Panc1 (cell line): ENCODE measurements around the gene LRP1B. TPM values are rescaled to one million over a fixed set of nuclear protein-coding genes. Genes with fewer than 3 reads are reported as not detected.

Experiments used
- ATAC-seq: fragments of 200-7000 bp; cut with Tn5 transposase; 2 replicates; pipeline ENCODE4 v1.9.1; 2020; ENCODE audit warnings: mild to moderate bottlenecking, moderate library complexity
- BruUV-seq: library from RNA; stranded (reverse); fragments of 400-500 nt; replicated peaks from 2 replicates; lab custom pipeline; 2021; lab: Mats Ljungman, UMichigan
- CTCF ChIA-PET: fragments of 300-600 bp; sonication (Branson Sonifier 250); formaldehyde crosslinking; loops from one replicate; lab custom pipeline; 2022; ENCODE audit warnings: antibody characterized with exemption; lab: Charles Lee
- POLR2A ChIA-PET: fragments of 300-600 bp; sonication (Branson Sonifier 250); formaldehyde crosslinking; loops from one replicate; lab custom pipeline; 2022; ENCODE audit warnings: antibody characterized with exemption; lab: Charles Lee
- DNase-seq: peaks from one replicate; pipeline ENCODE4 v3.0.0-alpha.2; 2010; ENCODE audit warnings: low read depth, low spot score
- H3K27ac ChIP-seq: 2 replicates; pipeline ENCODE4 v1.5.1; 2011; ENCODE audit warnings: mild to moderate bottlenecking, low read length, inconsistent platforms
- H3K27me3 ChIP-seq: fragments of 200-500 bp; sonication (Bioruptor generic); 2 replicates; pipeline ENCODE4 v1.6.0; 2014; ENCODE audit warnings: low read length, inconsistent platforms; ENCODE audit not compliant: control insufficient read depth, insufficient read depth
- H3K36me3 ChIP-seq: fragments of 200-500 bp; sonication (Bioruptor generic); 2 replicates; pipeline ENCODE4 v1.5.1; 2014; ENCODE audit warnings: inconsistent platforms, mild to moderate bottlenecking, low read length, moderate library complexity; ENCODE audit not compliant: control insufficient read depth, insufficient read depth
- H3K4me1 ChIP-seq: 2 replicates; pipeline ENCODE4 v1.5.1; 2011; ENCODE audit warnings: inconsistent platforms, mild to moderate bottlenecking, low read length, moderate library complexity; ENCODE audit not compliant: control insufficient read depth, insufficient read depth
- H3K4me3 ChIP-seq, 2 experiments: 2 replicates each; pipeline ENCODE4 v1.5.1; 2011 to 2012; ENCODE audit warnings: low read depth in 2 of 2, low read length in 2 of 2, mild to moderate bottlenecking in 2 of 2, inconsistent platforms in 1 of 2, moderate library complexity in 1 of 2
- H3K9me3 ChIP-seq: fragments of 200-500 bp; sonication (Bioruptor generic); 2 replicates; pipeline ENCODE4 v1.5.1; 2014; ENCODE audit warnings: low read depth, mild to moderate bottlenecking, inconsistent platforms, low read length, moderate library complexity; ENCODE audit not compliant: control insufficient read depth, insufficient read depth
- POLR2AphosphoS5 ChIP-seq: IDR thresholded peaks from 2 replicates; pipeline ENCODE4 v1.6.1; 2012; ENCODE audit warnings: mild to moderate bottlenecking, low read depth, low read length, moderate library complexity
- REST ChIP-seq, 2 experiments: IDR thresholded peaks; 2 replicates each; pipeline ENCODE4 v1.6.1; 2011 to 2012; ENCODE audit warnings: low read depth in 2 of 2, control low read depth in 1 of 2, low read length in 1 of 2, mild to moderate bottlenecking in 1 of 2, moderate library complexity in 1 of 2; ENCODE audit not compliant: insufficient read depth in 1 of 2
- SIN3A ChIP-seq: IDR thresholded peaks from 2 replicates; pipeline ENCODE4 v1.6.1; 2012; ENCODE audit warnings: low read depth, mild to moderate bottlenecking, low read length, moderate library complexity, borderline replicate concordance; ENCODE audit not compliant: insufficient read depth
- TCF7L2 ChIP-seq: IDR thresholded peaks from 2 replicates; pipeline ENCODE4 v1.6.1; 2011; ENCODE audit warnings: mild to moderate bottlenecking, low read depth, low read length, inconsistent platforms
- in situ Hi-C: cut with HindIII; loops from 2 replicates; pipeline ENCODE4 v1.10.0; 2016; ENCODE audit warnings: low sequenced_read_pairs, low pct_unique_long_range_greater_than_20kb
- intact Hi-C: fragments of 100-400 bp; cut with micrococcal nuclease; formaldehyde crosslinking; loops from one replicate; pipeline ENCODE4 v1.10.0; 2022; ENCODE audit not compliant: unreplicated experiment
- total RNA-seq: library from RNA; stranded (reverse); gene quantifications from one replicate; pipeline ENCODE4 v1.2.1, GENCODE V29; 2021; ENCODE audit not compliant: unreplicated experiment
- TF ChIP-seq, protein P1 (sequence below): fragments of 450-650 bp; IDR thresholded peaks from 2 replicates; pipeline ENCODE4 v1.5.1; 2017; ENCODE audit warnings: mild to moderate bottlenecking

LRP1B gene
- total RNA-seq, 1 experiment from 2014 or later = 0.54 TPM

- no peaks in the 10 kb centered on the region for H3K36me3 ChIP-seq
- in situ Hi-C loops = no loop called here
- no TSS peak for BruUV-seq
- TF ChIP-seq TCF7L2 = no peak
- TF ChIP-seq SIN3A = no peak
- TF ChIP-seq POLR2AphosphoS5 = no peak
- TF ChIP-seq, protein P1, sequence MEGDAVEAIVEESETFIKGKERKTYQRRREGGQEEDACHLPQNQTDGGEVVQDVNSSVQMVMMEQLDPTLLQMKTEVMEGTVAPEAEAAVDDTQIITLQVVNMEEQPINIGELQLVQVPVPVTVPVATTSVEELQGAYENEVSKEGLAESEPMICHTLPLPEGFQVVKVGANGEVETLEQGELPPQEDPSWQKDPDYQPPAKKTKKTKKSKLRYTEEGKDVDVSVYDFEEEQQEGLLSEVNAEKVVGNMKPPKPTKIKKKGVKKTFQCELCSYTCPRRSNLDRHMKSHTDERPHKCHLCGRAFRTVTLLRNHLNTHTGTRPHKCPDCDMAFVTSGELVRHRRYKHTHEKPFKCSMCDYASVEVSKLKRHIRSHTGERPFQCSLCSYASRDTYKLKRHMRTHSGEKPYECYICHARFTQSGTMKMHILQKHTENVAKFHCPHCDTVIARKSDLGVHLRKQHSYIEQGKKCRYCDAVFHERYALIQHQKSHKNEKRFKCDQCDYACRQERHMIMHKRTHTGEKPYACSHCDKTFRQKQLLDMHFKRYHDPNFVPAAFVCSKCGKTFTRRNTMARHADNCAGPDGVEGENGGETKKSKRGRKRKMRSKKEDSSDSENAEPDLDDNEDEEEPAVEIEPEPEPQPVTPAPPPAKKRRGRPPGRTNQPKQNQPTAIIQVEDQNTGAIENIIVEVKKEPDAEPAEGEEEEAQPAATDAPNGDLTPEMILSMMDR = no peak
- no peak for TF ChIP-seq REST (IDR thresholded peaks at IDR 0.05; ENCODE audit: insufficient read depth in 1 of 2, low read depth in 2 of 2, low read length in 1 of 2)
- ATAC-seq = no peak
- ChIA-PET POLR2A (no interaction called here), CTCF (no interaction called here)
- no peak for DNase-seq
- no peak overlapping the region for H3K4me3 ChIP-seq
- intact Hi-C loops = loop anchor here (10.0 kb wide), 1 partner anchor 1074 kb away; no protein-coding TSS in a partner anchor
- H3K27me3 ChIP-seq = no peaks in the 10 kb centered on the region
- H3K4me1 ChIP-seq = no peaks in the 10 kb centered on the region
- peaks cover 15% of the 10 kb centered on the region; the same call in 1 of the 2 replicates for H3K9me3 ChIP-seq
- no peak overlapping the region for H3K27ac ChIP-seq
Observed at GRCh38 chr2:140869107-140869506, 1261.7 kb downstream of the LRP1B start.

- in situ Hi-C loops = no loop called here
Observed at GRCh38 chr2:140865837-140866236, 1265.0 kb downstream of the LRP1B start.

More at GRCh38 chr2:140865837-140866236, 1265.0 kb downstream of the LRP1B start:
- Histone ChIP-seq H3K27me3 (no peaks in the 10 kb centered on the region), H3K27ac (no peak overlapping the region), H3K9me3 (peaks cover 7% of the 10 kb centered on the region; the same call in 1 of the 2 replicates), H3K36me3 (no peaks in the 10 kb centered on the region), H3K4me1 (no peaks in the 10 kb centered on the region), H3K4me3 (no peak overlapping the region)
- ATAC-seq (no peak), DNase-seq (no peak)
- CTCF ChIA-PET = no interaction called here
- TF ChIP-seq SIN3A (no peak), REST (IDR thresholded peaks at IDR 0.05; ENCODE audit: insufficient read depth in 1 of 2, low read depth in 2 of 2, low read length in 1 of 2) (no peak), TCF7L2 (no peak), POLR2AphosphoS5 (no peak)
- TF ChIP-seq, protein P1 = no peak
- no TSS peak for BruUV-seq
- intact Hi-C loops = loop anchor here (10.0 kb wide), 1 partner anchor 1071 kb away; no protein-coding TSS in a partner anchor
- POLR2A ChIA-PET = no interaction called here
